PC-9 (cell line): ENCODE measurements around the gene ARID2. TPM values are rescaled to one million over a fixed set of nuclear protein-coding genes. Genes with fewer than 3 reads are reported as not detected.

Source experiments
- BruUV-seq: library from RNA; stranded (reverse); fragments of 400-500 nt; replicated peaks from 2 replicates; lab custom pipeline; 2021; lab: Mats Ljungman, UMichigan
- CTCF ChIA-PET: fragments of 300-600 bp; sonication (Branson Sonifier 250); formaldehyde crosslinking; loops from one replicate; lab custom pipeline; 2022; ENCODE audit warnings: antibody characterized with exemption; lab: Charles Lee
- POLR2A ChIA-PET: fragments of 300-600 bp; sonication (Branson Sonifier 250); formaldehyde crosslinking; loops from one replicate; lab custom pipeline; 2022; ENCODE audit warnings: antibody characterized with exemption; ENCODE audit not compliant: unreplicated experiment; lab: Charles Lee
- DNase-seq, 2 experiments: peaks; one replicate each; pipeline versions ENCODE4 v3.0.0 to v3.0.0-alpha.2; 2015 to 2022; ENCODE audit warnings: mixed read lengths in 1 of 2
- H2AFZ ChIP-seq: fragments of 200-600 bp; sonication (generic); 2 replicates; pipeline ENCODE4 v1.8.1; 2017; ENCODE audit warnings: antibody characterized with exemption
- H3F3A ChIP-seq: fragments of 200-600 bp; sonication (generic); 2 replicates; pipeline ENCODE4 v1.8.1; 2017; ENCODE audit warnings: antibody characterized with exemption, mild to moderate bottlenecking, low read depth; ENCODE audit not compliant: insufficient read depth
- H3K27ac ChIP-seq: fragments of 200-600 bp; sonication (generic); 2 replicates; pipeline ENCODE4 v1.6.1; 2016; ENCODE audit warnings: mixed run types
- H3K27me3 ChIP-seq: fragments of 200-600 bp; sonication (generic); 2 replicates; pipeline ENCODE4 v1.6.1; 2016; ENCODE audit warnings: low read depth, mixed run types; ENCODE audit not compliant: insufficient read depth
- H3K36me3 ChIP-seq: fragments of 200-600 bp; sonication (generic); 2 replicates; pipeline ENCODE4 v1.6.1; 2016; ENCODE audit warnings: low read depth, mixed run types
- H3K4me1 ChIP-seq: fragments of 200-600 bp; sonication (generic); replicated peaks from 2 replicates; pipeline ENCODE4 v1.6.1; 2016; ENCODE audit warnings: mixed run types; ENCODE audit not compliant: insufficient read depth
- H3K4me2 ChIP-seq: fragments of 200-600 bp; sonication (generic); 2 replicates; pipeline ENCODE4 v1.6.1; 2017; ENCODE audit warnings: mixed run types
- H3K4me3 ChIP-seq: fragments of 200-600 bp; sonication (generic); 2 replicates; pipeline ENCODE4 v1.6.1; 2016; ENCODE audit warnings: mixed run types
- H3K79me2 ChIP-seq: fragments of 200-600 bp; sonication (generic); 2 replicates; pipeline ENCODE4 v1.6.1; 2017; ENCODE audit warnings: low read depth, mixed run types
- H3K9me2 ChIP-seq: fragments of 200-600 bp; sonication (generic); 2 replicates; pipeline ENCODE4 v1.8.1; 2017; ENCODE audit warnings: mild to moderate bottlenecking; ENCODE audit not compliant: insufficient read depth
- H3K9me3 ChIP-seq: fragments of 200-600 bp; sonication (generic); 2 replicates; pipeline ENCODE4 v1.8.1; 2016; ENCODE audit warnings: low read depth; ENCODE audit not compliant: insufficient read depth
- H4K20me1 ChIP-seq: fragments of 200-600 bp; sonication (generic); 2 replicates; pipeline ENCODE4 v1.8.1; 2017; ENCODE audit not compliant: insufficient read depth
- EZH2 ChIP-seq: fragments of 200-600 bp; sonication (generic); IDR thresholded peaks from 2 replicates; pipeline ENCODE4 v1.8.0; 2017; ENCODE audit warnings: antibody characterized with exemption, low read depth
- intact Hi-C: fragments of 100-400 bp; cut with micrococcal nuclease; formaldehyde crosslinking; loops from one replicate; pipeline ENCODE4 v1.10.0; 2022; ENCODE audit not compliant: unreplicated experiment
- total RNA-seq: library from RNA; stranded (reverse); gene quantifications from 2 replicates; pipeline ENCODE4 v1.2.3, GENCODE V29; 2021
- TF ChIP-seq, protein P1 (sequence below): fragments of 200-600 bp; sonication (generic); conservative IDR thresholded peaks from 2 replicates; pipeline ENCODE4 v1.6.1; 2017; ENCODE audit warnings: mixed run types, antibody characterized with exemption, mild to moderate bottlenecking, moderate library complexity

ARID2 gene
- total RNA-seq, 1 experiment from 2014 or later, result 24.6 TPM

DNA sequence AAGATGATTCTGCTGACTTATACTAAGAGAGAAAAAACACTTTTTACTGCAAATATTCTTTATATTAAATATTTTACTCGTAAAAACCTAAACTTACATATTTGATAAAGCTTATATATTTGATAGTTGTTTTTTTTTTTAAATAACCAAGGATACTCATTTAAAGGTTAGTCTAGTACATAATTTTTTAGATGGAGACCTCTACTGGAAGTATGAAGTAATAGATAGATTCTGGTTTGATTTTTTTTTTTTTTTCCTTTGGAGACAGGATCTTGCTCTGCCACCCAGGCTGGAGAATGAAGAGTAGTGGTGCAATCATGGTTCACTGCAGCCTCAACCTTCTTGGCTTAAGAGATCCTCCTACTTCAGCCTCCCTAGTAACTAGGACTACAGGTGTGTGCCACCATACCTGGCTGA is 16.4 kb downstream of the ARID2 start:
- no peak overlapping the region for H2AFZ ChIP-seq
- no peak for TF ChIP-seq EZH2
- TF ChIP-seq, protein P1, sequence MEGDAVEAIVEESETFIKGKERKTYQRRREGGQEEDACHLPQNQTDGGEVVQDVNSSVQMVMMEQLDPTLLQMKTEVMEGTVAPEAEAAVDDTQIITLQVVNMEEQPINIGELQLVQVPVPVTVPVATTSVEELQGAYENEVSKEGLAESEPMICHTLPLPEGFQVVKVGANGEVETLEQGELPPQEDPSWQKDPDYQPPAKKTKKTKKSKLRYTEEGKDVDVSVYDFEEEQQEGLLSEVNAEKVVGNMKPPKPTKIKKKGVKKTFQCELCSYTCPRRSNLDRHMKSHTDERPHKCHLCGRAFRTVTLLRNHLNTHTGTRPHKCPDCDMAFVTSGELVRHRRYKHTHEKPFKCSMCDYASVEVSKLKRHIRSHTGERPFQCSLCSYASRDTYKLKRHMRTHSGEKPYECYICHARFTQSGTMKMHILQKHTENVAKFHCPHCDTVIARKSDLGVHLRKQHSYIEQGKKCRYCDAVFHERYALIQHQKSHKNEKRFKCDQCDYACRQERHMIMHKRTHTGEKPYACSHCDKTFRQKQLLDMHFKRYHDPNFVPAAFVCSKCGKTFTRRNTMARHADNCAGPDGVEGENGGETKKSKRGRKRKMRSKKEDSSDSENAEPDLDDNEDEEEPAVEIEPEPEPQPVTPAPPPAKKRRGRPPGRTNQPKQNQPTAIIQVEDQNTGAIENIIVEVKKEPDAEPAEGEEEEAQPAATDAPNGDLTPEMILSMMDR, result peak; percentile 58
- H3K4me3 ChIP-seq, result no peak overlapping the region
- ChIA-PET CTCF (interaction anchor here (0.6 to 1.0 kb wide), 3 partner anchors 174 to 1151 kb away, joined by 3 to 5 read pairs (median 4); no protein-coding TSS in a partner anchor), POLR2A (no interaction called here)
- intact Hi-C loops, result loop anchor here (5.0 kb wide), 2 partner anchors 204 to 574 kb away; no protein-coding TSS in a partner anchor
- H3K27ac ChIP-seq, result no peak overlapping the region
- peak in 1 of 2 experiments; percentile 42 for DNase-seq
- H4K20me1 ChIP-seq, result peaks cover 3% of the 10 kb centered on the region
- no TSS peak for BruUV-seq
- H3K9me2 ChIP-seq, result no peaks in the 10 kb centered on the region
- H3K9me3 ChIP-seq, result peaks cover 9% of the 10 kb centered on the region; the same call in 1 of the 2 replicates
- 0 out of 2 replicates have a peak, but pooled peaks cover 4% of the 10 kb centered on the region for H3F3A ChIP-seq
- no peak overlapping the region for H3K4me2 ChIP-seq
- peaks cover 14% of the 10 kb centered on the region; the same call in 1 of the 2 replicates for H3K4me1 ChIP-seq
- peaks cover 87% of the 10 kb centered on the region for H3K79me2 ChIP-seq
- H3K36me3 ChIP-seq, result peaks cover 26% of the 10 kb centered on the region
- H3K27me3 ChIP-seq, result no peaks in the 10 kb centered on the region

DNA sequence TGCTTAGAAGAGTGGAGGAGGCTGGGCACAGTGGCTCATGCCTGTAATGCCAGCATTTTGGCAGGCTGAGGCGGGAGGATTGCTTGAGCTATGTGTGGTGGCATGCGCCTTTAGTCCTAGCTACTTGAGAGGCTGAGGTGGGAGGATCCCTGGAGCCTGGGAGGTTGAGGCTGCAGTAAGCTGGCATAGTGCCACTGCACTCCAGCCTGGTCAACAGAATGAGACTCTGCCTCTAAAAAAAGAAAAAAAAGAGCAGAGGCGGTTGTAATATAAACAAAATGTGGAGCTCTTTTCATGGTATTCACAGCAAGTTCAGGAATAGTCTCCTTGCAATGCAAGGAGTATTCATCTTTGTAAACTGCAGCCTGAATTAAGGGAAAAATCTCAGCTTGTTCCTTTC is 27.2 kb downstream of the ARID2 start:
- DNase-seq, result no peak
- TF ChIP-seq, protein P1, result no peak
- intact Hi-C loops, result no loop called here
- H3K9me2 ChIP-seq, result no peaks in the 10 kb centered on the region
- no peak overlapping the region for H3K4me2 ChIP-seq
- no TSS peak for BruUV-seq
- POLR2A ChIA-PET, result no interaction called here
- H3F3A ChIP-seq, result no peaks in the 10 kb centered on the region
- H3K4me1 ChIP-seq, result no peaks in the 10 kb centered on the region
- H3K79me2 ChIP-seq, result peaks cover 35% of the 10 kb centered on the region
- H3K27ac ChIP-seq, result no peak overlapping the region
- no peak overlapping the region for H2AFZ ChIP-seq
- H3K4me3 ChIP-seq, result no peak overlapping the region
- H3K27me3 ChIP-seq, result no peaks in the 10 kb centered on the region
- H4K20me1 ChIP-seq, result peaks cover 5% of the 10 kb centered on the region; the same call in 1 of the 2 replicates
- no peaks in the 10 kb centered on the region for H3K9me3 ChIP-seq
- CTCF ChIA-PET, result interaction anchor here (0.6 kb wide), 2 partner anchors 9 to 223 kb away, joined by 3 read pairs; no protein-coding TSS in a partner anchor
- H3K36me3 ChIP-seq, result peaks cover 3% of the 10 kb centered on the region; the same call in 1 of the 2 replicates

DNA sequence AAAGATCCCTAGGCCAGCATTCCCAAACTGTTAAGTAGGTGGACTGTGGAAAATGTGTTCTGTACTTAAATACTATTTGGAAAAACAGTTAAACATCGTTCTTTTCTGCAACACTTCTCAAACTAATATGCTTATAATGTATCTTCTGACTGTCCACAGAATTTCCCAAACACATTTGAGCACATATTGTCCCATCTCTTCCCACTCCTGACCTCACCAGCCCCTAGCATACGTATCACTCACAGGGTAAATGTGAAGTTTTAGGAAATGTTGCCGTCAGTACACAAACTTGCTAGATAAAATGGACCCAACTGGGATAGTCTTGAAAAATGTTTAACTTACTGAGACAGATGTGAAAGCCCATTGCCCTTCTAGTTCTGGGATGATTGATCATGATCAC is 27.7 kb downstream of the ARID2 start:
- BruUV-seq, result no TSS peak
- POLR2A ChIA-PET, result no interaction called here
- H3F3A ChIP-seq, result no peaks in the 10 kb centered on the region
- no peaks in the 10 kb centered on the region for H3K27me3 ChIP-seq
- no peaks in the 10 kb centered on the region for H3K9me3 ChIP-seq
- peaks cover 3% of the 10 kb centered on the region; the same call in 1 of the 2 replicates for H3K36me3 ChIP-seq
- DNase-seq, result no peak
- H3K4me1 ChIP-seq, result no peaks in the 10 kb centered on the region
- H3K9me2 ChIP-seq, result no peaks in the 10 kb centered on the region
- H3K27ac ChIP-seq, result no peak overlapping the region
- H4K20me1 ChIP-seq, result peaks cover 5% of the 10 kb centered on the region; the same call in 1 of the 2 replicates
- H3K79me2 ChIP-seq, result peaks cover 35% of the 10 kb centered on the region
- no peak overlapping the region for H2AFZ ChIP-seq
- no peak overlapping the region for H3K4me2 ChIP-seq
- no peak overlapping the region for H3K4me3 ChIP-seq
- no peak for TF ChIP-seq EZH2
- TF ChIP-seq, protein P1, result no peak
- intact Hi-C loops, result no loop called here
- CTCF ChIA-PET, result interaction anchor here (0.6 kb wide), 2 partner anchors 10 to 224 kb away, joined by 3 read pairs; no protein-coding TSS in a partner anchor
